AG04449 (cell line): ENCODE data around the gene GLB1L3.
"Not testable (repeated sequence)": the region's sequence is repeated elsewhere in the genome, so short reads cannot be mapped to it uniquely, and the experiment has no call there.

Experiments used
- CTCF ChIA-PET: fragments of 350-600 bp; formaldehyde crosslinking; extraction: SDS; loops from one replicate; lab custom pipeline; 2021; ENCODE audit warnings: antibody characterized with exemption; lab: Yijun Ruan, JAX
- POLR2A ChIA-PET: fragments of 400-600, 350-600 bp; formaldehyde crosslinking; extraction: SDS; loops from one replicate; lab custom pipeline; 2020; ENCODE audit warnings: antibody characterized with exemption, inconsistent platforms; lab: Yijun Ruan, JAX
- DNase-seq: peaks from one replicate; pipeline ENCODE4 v3.0.0-alpha.2; 2010; ENCODE audit warnings: low read depth, low spot score
- H3K4me3 ChIP-seq: 2 replicates; pipeline ENCODE4 v1.5.1; 2011; ENCODE audit warnings: low read depth, mild to moderate bottlenecking, control low read depth, low read length
- TF ChIP-seq, protein P1 (sequence below): IDR thresholded peaks from one replicate; pipeline ENCODE4 v1.5.1; 2011; ENCODE audit warnings: mild to moderate bottlenecking, moderate library complexity, low read length, control low read depth, inconsistent platforms; ENCODE audit not compliant: insufficient read depth; ENCODE audit errors: missing control alignments

The GLB1L3 gene

DNA sequence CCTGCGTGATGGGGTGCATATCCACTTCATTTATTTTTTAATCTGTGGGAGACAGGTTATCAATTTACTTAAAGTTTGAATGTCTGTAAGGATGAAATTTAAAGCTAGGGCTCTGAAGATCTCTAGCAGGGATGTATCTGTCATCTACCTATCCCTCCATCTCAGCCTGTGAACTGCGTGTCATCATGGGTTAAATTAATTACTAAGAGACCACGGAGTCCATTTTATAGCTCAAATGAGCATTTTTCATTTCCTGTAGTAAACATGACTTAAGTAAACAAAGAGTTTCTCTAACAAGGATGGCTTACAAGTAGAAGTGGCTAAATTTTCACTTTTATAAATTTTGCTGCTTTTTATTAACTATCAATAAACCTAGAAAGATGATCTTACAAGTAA is 2.9 kb upstream of the GLB1L3 start:
- POLR2A ChIA-PET = no interaction called here
- no peak overlapping the region for H3K4me3 ChIP-seq
- DNase-seq = no peak
- CTCF ChIA-PET = interaction anchor here (0.9 to 2.8 kb wide), 3 partner anchors 12 to 19 kb away, joined by 3 to 11 read pairs (median 3); no protein-coding TSS in a partner anchor
- TF ChIP-seq, protein P1, sequence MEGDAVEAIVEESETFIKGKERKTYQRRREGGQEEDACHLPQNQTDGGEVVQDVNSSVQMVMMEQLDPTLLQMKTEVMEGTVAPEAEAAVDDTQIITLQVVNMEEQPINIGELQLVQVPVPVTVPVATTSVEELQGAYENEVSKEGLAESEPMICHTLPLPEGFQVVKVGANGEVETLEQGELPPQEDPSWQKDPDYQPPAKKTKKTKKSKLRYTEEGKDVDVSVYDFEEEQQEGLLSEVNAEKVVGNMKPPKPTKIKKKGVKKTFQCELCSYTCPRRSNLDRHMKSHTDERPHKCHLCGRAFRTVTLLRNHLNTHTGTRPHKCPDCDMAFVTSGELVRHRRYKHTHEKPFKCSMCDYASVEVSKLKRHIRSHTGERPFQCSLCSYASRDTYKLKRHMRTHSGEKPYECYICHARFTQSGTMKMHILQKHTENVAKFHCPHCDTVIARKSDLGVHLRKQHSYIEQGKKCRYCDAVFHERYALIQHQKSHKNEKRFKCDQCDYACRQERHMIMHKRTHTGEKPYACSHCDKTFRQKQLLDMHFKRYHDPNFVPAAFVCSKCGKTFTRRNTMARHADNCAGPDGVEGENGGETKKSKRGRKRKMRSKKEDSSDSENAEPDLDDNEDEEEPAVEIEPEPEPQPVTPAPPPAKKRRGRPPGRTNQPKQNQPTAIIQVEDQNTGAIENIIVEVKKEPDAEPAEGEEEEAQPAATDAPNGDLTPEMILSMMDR = no peak

DNA sequence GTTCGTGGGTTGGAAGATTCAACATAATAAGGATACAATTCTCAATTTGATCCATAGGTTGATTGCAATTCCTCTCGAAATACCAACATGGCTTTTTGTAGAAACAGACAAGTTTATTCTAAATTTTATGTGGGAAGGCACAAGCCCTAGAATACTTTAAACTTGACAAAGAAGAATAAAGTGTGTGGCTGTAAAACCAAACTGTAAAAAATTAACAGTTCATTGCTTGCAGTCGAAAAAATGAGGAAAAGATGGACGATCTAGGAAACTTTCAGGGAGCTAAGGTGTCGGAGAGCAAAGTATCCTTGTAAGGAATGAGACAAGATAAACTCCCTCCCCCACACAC is 1.0 kb upstream of the GLB1L3 start:
- ChIA-PET CTCF (no interaction called here), POLR2A (no interaction called here)
- H3K4me3 ChIP-seq = no peak overlapping the region
- TF ChIP-seq, protein P1 = no peak
- no peak for DNase-seq

DNA sequence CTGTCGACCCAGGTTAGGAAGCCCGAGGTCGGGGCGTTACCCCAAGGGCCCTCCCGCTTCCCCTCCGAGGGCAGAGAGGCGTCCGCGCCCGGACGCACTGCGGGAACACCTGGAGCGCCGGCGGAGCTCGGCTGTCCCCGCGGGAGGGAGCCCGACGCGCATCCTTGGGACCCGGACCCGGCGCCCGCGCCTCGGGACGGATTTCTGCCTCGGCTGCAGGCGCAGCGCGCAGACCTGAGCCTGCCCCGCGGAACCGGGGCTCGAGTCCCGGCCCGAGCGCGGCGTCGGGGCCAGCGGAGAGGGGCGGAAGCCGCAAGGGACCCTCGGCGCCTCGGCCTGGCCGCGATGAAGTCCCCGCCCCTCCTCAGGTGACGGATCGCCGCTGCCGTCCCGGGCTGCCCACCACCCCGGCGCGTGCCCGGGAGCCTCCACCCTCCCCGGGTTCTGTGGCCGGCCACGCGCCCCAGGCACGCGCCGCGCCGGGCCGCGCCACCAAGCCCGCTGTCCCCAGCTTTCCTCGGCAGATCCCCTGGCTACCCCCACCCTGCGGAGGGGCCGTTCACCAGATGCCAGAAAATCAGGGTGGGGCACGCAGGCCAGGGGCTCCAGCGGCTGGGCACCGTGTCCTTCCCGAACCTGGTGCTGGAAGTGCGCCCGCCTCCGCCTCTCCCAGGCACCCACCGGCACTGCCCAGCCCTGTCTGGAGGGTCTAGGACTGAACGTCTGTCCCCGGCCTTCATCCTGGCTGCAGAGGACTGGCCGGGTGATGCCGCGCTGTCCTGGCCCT is 410 bp downstream of the GLB1L3 start:
- POLR2A ChIA-PET = no interaction called here
- no peak overlapping the region; the same call in 1 of the 2 replicates for H3K4me3 ChIP-seq
- CTCF ChIA-PET = no interaction called here
- no peak for DNase-seq
- TF ChIP-seq, protein P1 = no peak

DNA sequence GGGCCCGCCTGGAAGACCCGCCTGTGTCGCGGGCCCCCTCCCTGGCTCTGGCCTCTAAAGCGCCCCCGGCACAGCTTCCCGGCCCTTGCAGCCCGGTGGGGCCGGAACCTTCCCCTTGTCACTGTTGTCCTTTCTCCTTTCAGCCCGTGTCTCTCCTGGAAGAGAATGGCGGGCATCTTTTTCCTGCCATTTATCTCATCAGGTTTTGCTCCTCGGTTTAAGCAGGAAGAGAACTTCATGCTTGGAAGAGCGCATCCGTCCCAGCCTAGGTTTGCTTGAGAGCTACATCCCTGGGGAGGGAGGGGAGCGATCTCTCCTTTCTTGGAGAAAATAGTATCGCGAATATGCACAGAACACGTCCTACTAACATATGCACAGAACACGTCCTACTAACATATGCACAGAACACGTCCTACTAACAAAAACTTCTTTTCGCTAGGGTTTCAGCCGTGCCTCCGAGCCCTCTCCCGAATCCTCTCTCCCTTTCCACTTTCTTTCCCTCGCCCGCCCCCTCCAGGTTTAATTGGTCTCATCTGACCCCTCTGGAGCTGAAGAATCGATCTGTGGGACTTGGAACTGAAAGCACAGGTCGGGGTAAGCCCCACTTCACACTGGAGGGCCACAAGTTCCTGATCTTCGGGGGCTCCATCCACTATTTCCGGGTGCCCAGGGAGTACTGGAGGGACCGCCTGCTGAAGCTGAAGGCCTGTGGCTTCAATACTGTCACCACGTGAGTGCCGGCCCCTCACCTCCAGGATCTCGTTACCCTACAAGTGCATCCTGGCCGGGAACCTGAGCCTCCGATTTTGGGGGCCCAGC is 1.2 kb downstream of the GLB1L3 start:
- DNase-seq = no peak
- CTCF ChIA-PET = interaction anchor here (1.7 kb wide), 1 partner anchor 9 kb away, joined by 5 read pairs; no protein-coding TSS in a partner anchor
- POLR2A ChIA-PET = no interaction called here
- TF ChIP-seq, protein P1 = no peak
- no peak overlapping the region for H3K4me3 ChIP-seq

DNA sequence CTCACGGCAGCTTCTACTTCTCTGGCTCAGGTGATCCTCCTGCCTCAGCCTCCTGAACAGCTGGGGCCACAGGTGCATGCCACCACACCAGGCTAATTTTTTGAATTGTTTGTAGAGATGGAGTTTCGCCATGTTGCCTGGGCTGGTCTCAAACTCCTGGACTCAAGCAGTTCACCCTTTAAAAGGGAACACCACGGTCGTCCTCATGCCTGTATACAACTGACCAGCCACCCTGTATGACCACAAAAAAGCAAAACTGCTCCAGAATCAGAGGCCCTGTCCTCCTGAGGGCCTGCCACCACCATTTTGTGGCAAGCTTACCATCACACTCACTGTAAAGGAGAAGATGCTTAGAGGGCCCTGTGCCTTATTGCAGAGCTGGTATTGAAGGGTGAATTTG is 2.2 kb downstream of the GLB1L3 start:
- H3K4me3 ChIP-seq = no peak overlapping the region
- ChIA-PET POLR2A (no interaction called here), CTCF (interaction anchor here (1.2 to 1.7 kb wide), 2 partner anchors 10 to 35 kb away, joined by 3 to 5 read pairs; no protein-coding TSS in a partner anchor)
- TF ChIP-seq, protein P1 = no peak
- DNase-seq = no peak

DNA sequence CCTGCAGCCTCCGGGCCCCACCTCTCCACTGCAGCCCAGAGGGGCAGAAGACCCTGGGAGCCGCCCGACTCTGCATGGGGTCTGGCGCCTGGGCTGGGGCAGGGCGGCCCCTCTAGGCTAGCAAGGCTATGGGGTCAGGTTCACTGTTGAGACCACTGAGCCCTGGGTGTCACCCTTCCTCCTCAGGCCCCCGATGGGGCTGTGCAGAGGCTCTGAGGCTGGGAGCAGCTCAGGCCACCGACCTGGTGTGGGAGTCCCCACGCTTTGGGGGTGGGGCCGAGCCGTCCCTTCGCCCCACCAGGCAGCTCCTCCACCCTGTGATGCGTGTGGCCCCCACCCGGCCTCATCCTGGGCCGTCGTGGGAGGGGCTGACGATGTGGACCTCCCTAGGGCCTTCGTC is 5.5 kb downstream of the GLB1L3 start:
- CTCF ChIA-PET, POLR2A ChIA-PET, DNase-seq, H3K4me3 ChIP-seq: not testable (repeated sequence)
